Measurements from ENCODE around the gene PADI4.
"Not testable (repeated sequence)": the region's sequence is repeated elsewhere in the genome, so short reads cannot be mapped to it uniquely, and the experiment has no call there.

PADI4 gene

DNA sequence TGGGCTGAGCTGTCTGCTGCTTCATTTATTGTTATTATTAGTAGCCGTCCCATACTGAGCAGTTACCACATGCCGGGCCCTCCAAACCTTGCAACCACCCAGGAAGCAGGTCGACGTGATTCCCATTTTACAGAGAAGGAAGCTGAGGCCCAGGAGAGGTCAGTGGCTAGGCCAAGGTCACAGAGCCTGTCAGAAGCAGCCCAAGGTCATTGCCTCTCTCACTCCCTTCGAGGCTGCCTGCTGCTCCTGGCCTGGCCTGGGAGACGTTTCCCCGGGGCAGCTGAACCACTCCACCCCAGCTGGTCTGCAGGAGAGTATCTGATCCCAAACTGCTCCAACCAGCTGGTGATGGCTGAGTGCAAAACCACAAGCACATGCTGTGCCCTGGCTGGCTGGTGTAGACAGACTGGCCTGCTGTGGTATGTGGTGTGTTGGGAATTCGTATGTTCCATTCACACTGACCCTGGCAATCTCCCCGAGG is 6.5 kb downstream of the PADI4 start:
- no peak for DNase-seq (ENCODE audit: low read depth)

GRCh38 chr1:17315542-17316130 is 7.6 kb downstream of the PADI4 start:
- no peak for DNase-seq (ENCODE audit: low read depth)

GRCh38 chr1:17316704-17317103 is 8.7 kb downstream of the PADI4 start:
- no peak for DNase-seq (ENCODE audit: low read depth)

DNA sequence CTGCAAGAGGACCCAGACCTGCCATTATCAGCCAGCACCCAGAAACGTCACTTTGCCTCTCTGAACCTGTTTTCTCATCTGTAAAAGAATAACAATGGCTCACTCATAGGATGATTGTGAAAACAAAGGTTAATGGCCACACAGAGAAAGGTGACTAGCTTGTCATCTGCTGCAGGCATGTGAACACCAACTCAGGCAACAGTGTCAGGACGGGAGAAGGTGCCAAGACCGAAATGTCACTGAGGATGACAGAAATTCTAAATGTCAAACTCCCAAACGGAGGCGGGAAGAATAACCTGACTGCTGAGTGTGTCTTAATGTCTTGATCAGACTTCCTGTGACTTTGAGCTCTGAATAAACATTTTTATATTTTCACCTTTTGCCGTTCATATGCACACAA is 10.3 kb downstream of the PADI4 start:
- no peak for DNase-seq (ENCODE audit: low read depth)

GRCh38 chr1:17319561-17320350 is 11.8 kb downstream of the PADI4 start:
- DNase-seq (ENCODE audit: low read depth): no peak

DNA sequence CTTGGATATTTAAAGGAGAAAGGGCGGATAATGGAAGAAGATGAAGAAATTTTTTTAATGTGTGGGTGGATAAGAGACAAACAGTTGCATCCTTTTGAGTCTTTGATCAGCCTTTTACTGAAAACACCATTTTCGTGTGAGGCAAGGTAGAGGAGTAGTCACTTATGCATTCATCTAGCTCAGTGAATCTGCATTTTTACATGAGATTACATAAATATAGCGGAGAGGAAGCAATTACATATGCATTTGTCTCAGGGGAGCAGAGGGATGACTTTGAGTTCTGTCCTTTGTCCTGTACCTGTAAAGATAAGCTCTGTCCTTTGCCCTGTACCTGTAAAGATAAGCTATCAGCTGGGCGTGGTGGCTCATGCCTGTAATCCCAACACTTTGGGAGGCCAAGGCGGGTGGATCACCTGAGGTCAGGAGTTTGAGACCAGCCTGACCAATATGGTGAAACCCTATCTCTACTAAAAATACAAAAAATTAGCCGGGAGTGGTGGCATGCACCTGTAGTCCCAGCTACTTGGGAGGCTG is 13.9 kb downstream of the PADI4 start:
- not testable (repeated sequence) for DNase-seq (ENCODE audit: low read depth)

- DNase-seq (ENCODE audit: low read depth): no peak
Observed at GRCh38 chr1:17328855-17329254, 20.9 kb downstream of the PADI4 start.

GRCh38 chr1:17329610-17330009 is 21.6 kb downstream of the PADI4 start:
- DNase-seq (ENCODE audit: low read depth): no peak

DNA sequence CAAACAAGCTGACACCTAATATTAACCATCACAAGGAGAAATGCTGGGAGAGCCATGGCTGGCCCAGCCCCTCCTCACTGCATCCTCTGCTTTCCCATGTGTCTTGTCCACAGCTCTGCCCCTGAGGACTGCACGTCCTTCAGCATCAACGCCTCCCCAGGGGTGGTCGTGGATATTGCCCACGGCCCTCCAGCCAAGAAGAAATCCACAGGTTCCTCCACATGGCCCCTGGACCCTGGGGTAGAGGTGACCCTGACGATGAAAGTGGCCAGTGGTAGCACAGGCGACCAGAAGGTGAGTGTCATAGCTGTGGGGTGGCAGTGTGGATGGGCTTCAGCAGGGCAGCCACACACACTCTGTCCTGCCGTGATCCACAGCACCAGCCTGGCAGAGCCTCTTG is 22.9 kb downstream of the PADI4 start:
- no peak for DNase-seq (ENCODE audit: low read depth)

DNA sequence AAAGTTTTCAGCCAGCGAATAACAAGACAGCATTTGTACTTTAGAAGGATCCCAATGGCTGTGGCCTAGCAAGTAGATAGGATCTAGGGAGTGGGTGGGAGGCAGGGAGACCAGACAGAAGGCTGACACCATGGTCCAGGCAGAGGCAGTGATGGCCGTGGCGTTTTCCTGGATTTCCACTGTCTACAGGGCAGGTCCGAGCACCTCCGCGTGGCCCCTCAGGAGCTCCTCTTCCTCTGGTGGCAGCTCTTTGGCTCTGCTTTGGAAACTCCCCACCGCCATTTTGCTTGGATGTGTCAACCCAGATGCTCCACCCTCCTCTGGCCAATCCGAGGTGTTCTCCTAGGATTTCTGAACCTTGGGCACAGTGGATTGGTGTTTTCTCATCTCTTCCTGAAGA is 25.1 kb downstream of the PADI4 start:
- no peak for DNase-seq (ENCODE audit: low read depth)

GRCh38 chr1:17335821-17336710 is 28.1 kb downstream of the PADI4 start:
- peak; percentile 40 for DNase-seq (ENCODE audit: low read depth)

- DNase-seq (ENCODE audit: low read depth): no peak
Observed at GRCh38 chr1:17338706-17339493, 30.9 kb downstream of the PADI4 start.

DNA sequence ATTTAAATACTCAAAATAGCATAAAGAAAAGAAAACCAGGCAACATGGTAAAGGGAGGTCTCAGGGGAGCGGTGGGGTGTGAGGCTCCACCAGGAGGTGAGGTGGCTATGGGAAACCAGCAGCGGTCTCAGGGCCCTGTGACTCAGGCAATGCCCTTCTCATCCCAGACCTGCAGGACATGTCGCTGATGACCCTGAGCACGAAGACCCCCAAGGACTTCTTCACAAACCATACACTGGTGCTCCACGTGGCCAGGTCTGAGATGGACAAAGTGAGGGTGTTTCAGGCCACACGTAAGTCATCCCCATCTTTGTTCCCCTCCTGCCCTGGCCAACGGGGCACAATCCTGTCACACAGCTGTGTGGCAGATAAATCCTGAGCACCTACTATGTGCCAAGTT is 31.5 kb downstream of the PADI4 start:
- no peak for DNase-seq (ENCODE audit: low read depth)

GRCh38 chr1:17340358-17340757 is 32.4 kb downstream of the PADI4 start:
- no peak for DNase-seq (ENCODE audit: low read depth)

- no peak for DNase-seq (ENCODE audit: low read depth)
Observed at GRCh38 chr1:17342014-17342441, 34.0 kb downstream of the PADI4 start.

- DNase-seq (ENCODE audit: low read depth): not testable (repeated sequence)
Observed at GRCh38 chr1:17345506-17345905, 37.5 kb downstream of the PADI4 start.

GRCh38 chr1:17346046-17346789 is 38.2 kb downstream of the PADI4 start:
- DNase-seq (ENCODE audit: low read depth): no peak

- DNase-seq (ENCODE audit: low read depth): no peak
Observed at GRCh38 chr1:17347769-17348592, 40.0 kb downstream of the PADI4 start.

GRCh38 chr1:17348593-17349234 is 40.7 kb downstream of the PADI4 start:
- DNase-seq (ENCODE audit: low read depth): no peak

All from stimulated activated CD4-positive, alpha-beta T cell treated with anti-CD3 and anti-CD28 coated beads, Interleukin-2, amount 100 ng/mL, for 4 hours (primary cell).